HCT116 (cell line): ENCODE results near the gene GHDC. TPM values are rescaled to one million over a fixed set of nuclear protein-coding genes. Genes with fewer than 3 reads are reported as not detected.
"Not testable (repeated sequence)": the region's sequence is repeated elsewhere in the genome, so short reads cannot be mapped to it uniquely, and the experiment has no call there.

Experiments
- ATAC-seq: fragments of 200-7000 bp; cut with Tn5 transposase; 2 replicates; pipeline ENCODE4 v1.9.1; 2020; ENCODE audit warnings: mild to moderate bottlenecking, moderate library complexity
- BruUV-seq: library from RNA; stranded (reverse); fragments of 400-500 nt; replicated peaks from 2 replicates; lab custom pipeline; 2021; lab: Mats Ljungman, UMichigan
- CTCF ChIA-PET: fragments of 300-600 bp; sonication (Branson Sonifier 250); formaldehyde crosslinking; loops from one replicate; lab custom pipeline; 2021; ENCODE audit warnings: antibody characterized with exemption; lab: Charles Lee
- POLR2A ChIA-PET: fragments of 300-600, 350-600 bp; sonication (Branson Sonifier 250); formaldehyde crosslinking; loops from one replicate; lab custom pipeline; 2021; ENCODE audit warnings: antibody characterized with exemption; lab: Charles Lee
- RAD21 ChIA-PET, 2 experiments: fragments of 300-600 bp; sonication (Branson Sonifier 250); formaldehyde crosslinking; loops; one replicate each; lab custom pipeline; 2023; ENCODE audit warnings: low total read pairs in 2 of 2; ENCODE audit not compliant: uncharacterized antibody in 2 of 2, unreplicated experiment in 2 of 2, low non-redundant PET in 1 of 2; lab: Charles Lee
- DNase-seq: peaks from one replicate; pipeline ENCODE4 v3.0.0-alpha.2; 2010; ENCODE audit warnings: low read depth, low spot score
- H2AFZ ChIP-seq: fragments of 200-600 bp; shearing (Covaris generic), sonication (generic); 2 replicates; pipeline ENCODE4 v1.6.1; 2017; ENCODE audit warnings: low read depth, mixed run types, mixed read lengths, antibody characterized with exemption, low read length; ENCODE audit not compliant: poor library complexity, severe bottlenecking
- H3K27ac ChIP-seq: 2 replicates; pipeline ENCODE4 v1.5.1; 2012; ENCODE audit warnings: low read depth, low read length
- H3K27me3 ChIP-seq: fragments of 200-600 bp; sonication (generic); 2 replicates; pipeline ENCODE4 v1.6.1; 2016; ENCODE audit warnings: mixed run types, low read length, mixed read lengths; ENCODE audit not compliant: insufficient read depth
- H3K36me3 ChIP-seq, 2 experiments: fragments of 200-500 bp in 1 of 2; fragments of 200-600 bp in 1 of 2; sonication (Bioruptor generic) in 1 of 2; sonication (generic) in 1 of 2; 2 replicates each; pipeline versions ENCODE4 v1.5.1 to v1.6.1; 2014 to 2016; ENCODE audit warnings: low read length in 2 of 2, inconsistent platforms in 1 of 2, mixed read lengths in 1 of 2, mixed run types in 1 of 2; ENCODE audit not compliant: insufficient read depth in 2 of 2, control insufficient read depth in 1 of 2
- H3K4me1 ChIP-seq, 2 experiments: fragments of 200-600 bp in 1 of 2; sonication (generic) in 1 of 2; 2 replicates each; pipeline versions ENCODE4 v1.5.1 to v1.6.1; 2012 to 2017; ENCODE audit warnings: low read length in 2 of 2, inconsistent platforms in 1 of 2, mild to moderate bottlenecking in 1 of 2, mixed read lengths in 1 of 2, mixed run types in 1 of 2, moderate library complexity in 1 of 2; ENCODE audit not compliant: insufficient read depth in 2 of 2, control insufficient read depth in 1 of 2
- H3K4me2 ChIP-seq: fragments of 200-600 bp; sonication (generic); 2 replicates; pipeline ENCODE4 v1.6.1; 2017; ENCODE audit warnings: mixed run types, low read length, mixed read lengths
- H3K4me3 ChIP-seq, 2 experiments: fragments of 200-600 bp in 1 of 2; sonication (generic) in 1 of 2; replicated peaks in 1 of 2; 2 replicates each; pipeline ENCODE4 v1.5.1; 2011 to 2016; ENCODE audit warnings: low read length in 2 of 2, control low read depth in 1 of 2, low read depth in 1 of 2, mild to moderate bottlenecking in 1 of 2, mixed read lengths in 1 of 2, mixed run types in 1 of 2
- H3K79me2 ChIP-seq: fragments of 200-600 bp; sonication (generic); 2 replicates; pipeline ENCODE4 v1.6.1; 2017; ENCODE audit warnings: mild to moderate bottlenecking, mixed run types, low read length, moderate library complexity, mixed read lengths; ENCODE audit not compliant: insufficient read depth
- H3K9ac ChIP-seq: fragments of 200-600 bp; sonication (generic); 2 replicates; pipeline ENCODE4 v1.6.1; 2016; ENCODE audit warnings: low read length, mixed read lengths
- H3K9me2 ChIP-seq: fragments of 200-600 bp; sonication (generic), shearing (Covaris generic); 2 replicates; pipeline ENCODE4 v1.6.1; 2017; ENCODE audit warnings: mixed run types, mild to moderate bottlenecking, moderate library complexity; ENCODE audit not compliant: insufficient read depth
- H3K9me3 ChIP-seq, 2 experiments: fragments of 200-500 bp in 1 of 2; fragments of 200-600 bp in 1 of 2; sonication (Bioruptor generic) in 1 of 2; sonication (generic) in 1 of 2; 2 replicates each; pipeline ENCODE4 v1.6.1; 2014 to 2017; ENCODE audit warnings: low read length in 2 of 2, mixed read lengths in 2 of 2, inconsistent platforms in 1 of 2, low read depth in 1 of 2, mild to moderate bottlenecking in 1 of 2, mixed run types in 1 of 2, moderate library complexity in 1 of 2; ENCODE audit not compliant: control insufficient read depth in 1 of 2, insufficient read depth in 1 of 2
- H4K20me1 ChIP-seq: fragments of 200-600 bp; sonication (generic), shearing (Covaris generic); 2 replicates; pipeline ENCODE4 v1.6.1; 2017; ENCODE audit warnings: mixed run types, mild to moderate bottlenecking, moderate library complexity; ENCODE audit not compliant: insufficient read depth
- CBX3 ChIP-seq: IDR thresholded peaks from 2 replicates; pipeline ENCODE4 v1.6.1; 2012; ENCODE audit warnings: low read depth
- CEBPB ChIP-seq: IDR thresholded peaks from 2 replicates; pipeline ENCODE4 v1.6.1; 2012; ENCODE audit warnings: low read depth
- EGR1 ChIP-seq: IDR thresholded peaks from 2 replicates; pipeline ENCODE4 v1.6.1; 2012; ENCODE audit warnings: low read depth
- ELF1 ChIP-seq: IDR thresholded peaks from 2 replicates; pipeline ENCODE4 v1.6.1; 2012; ENCODE audit warnings: low read depth, borderline replicate concordance
- FOSL1 ChIP-seq: IDR thresholded peaks from 2 replicates; pipeline ENCODE4 v1.6.1; 2012; ENCODE audit warnings: low read depth
- RAD21 ChIP-seq: IDR thresholded peaks from 2 replicates; pipeline ENCODE4 v1.6.1; 2012; ENCODE audit warnings: low read depth, mild to moderate bottlenecking
- YY1 ChIP-seq: IDR thresholded peaks from 2 replicates; pipeline ENCODE4 v1.6.1; 2011; ENCODE audit warnings: low read length, low read depth, moderate library complexity, mild to moderate bottlenecking; ENCODE audit not compliant: insufficient replicate concordance; ENCODE audit errors: extremely low read depth
- ZFX ChIP-seq: fragments of 450-650 bp; IDR thresholded peaks from 2 replicates; pipeline ENCODE4 v1.6.1; 2017
- intact Hi-C: fragments of 100-400 bp; cut with micrococcal nuclease; formaldehyde crosslinking; loops from 2 replicates; pipeline ENCODE4 v1.10.0; 2022
- total RNA-seq: library from RNA; stranded (reverse); gene quantifications from one replicate; pipeline ENCODE4 v1.2.1, GENCODE V29; 2021; ENCODE audit not compliant: unreplicated experiment
- TF ChIP-seq, protein P1 (sequence below): IDR thresholded peaks from 2 replicates; pipeline ENCODE4 v1.6.1; 2012; ENCODE audit warnings: low read depth
- TF ChIP-seq, protein P2 (sequence below), 3 experiments: fragments of 200-600 bp in 1 of 3; sonication (generic) in 1 of 3; IDR thresholded peaks in 2 of 3; conservative IDR thresholded peaks in 1 of 3; 2 replicates each; pipeline ENCODE4 v1.5.1; 2012 to 2017; ENCODE audit warnings: low read depth in 2 of 3, low read length in 2 of 3, antibody characterized with exemption in 1 of 3, borderline replicate concordance in 1 of 3, control low read depth in 1 of 3, mild to moderate bottlenecking in 1 of 3, mixed read lengths in 1 of 3, mixed run types in 1 of 3, moderate library complexity in 1 of 3; ENCODE audit not compliant: insufficient read depth in 1 of 3
- TF ChIP-seq, protein P3 (sequence below): IDR thresholded peaks from 2 replicates; pipeline ENCODE4 v1.6.1; 2012
- TF ChIP-seq, protein P4 (sequence below): IDR thresholded peaks from 2 replicates; pipeline ENCODE4 v1.6.1; 2012

GHDC gene
- total RNA-seq, 1 experiment from 2014 or later: 13.2 TPM

DNA sequence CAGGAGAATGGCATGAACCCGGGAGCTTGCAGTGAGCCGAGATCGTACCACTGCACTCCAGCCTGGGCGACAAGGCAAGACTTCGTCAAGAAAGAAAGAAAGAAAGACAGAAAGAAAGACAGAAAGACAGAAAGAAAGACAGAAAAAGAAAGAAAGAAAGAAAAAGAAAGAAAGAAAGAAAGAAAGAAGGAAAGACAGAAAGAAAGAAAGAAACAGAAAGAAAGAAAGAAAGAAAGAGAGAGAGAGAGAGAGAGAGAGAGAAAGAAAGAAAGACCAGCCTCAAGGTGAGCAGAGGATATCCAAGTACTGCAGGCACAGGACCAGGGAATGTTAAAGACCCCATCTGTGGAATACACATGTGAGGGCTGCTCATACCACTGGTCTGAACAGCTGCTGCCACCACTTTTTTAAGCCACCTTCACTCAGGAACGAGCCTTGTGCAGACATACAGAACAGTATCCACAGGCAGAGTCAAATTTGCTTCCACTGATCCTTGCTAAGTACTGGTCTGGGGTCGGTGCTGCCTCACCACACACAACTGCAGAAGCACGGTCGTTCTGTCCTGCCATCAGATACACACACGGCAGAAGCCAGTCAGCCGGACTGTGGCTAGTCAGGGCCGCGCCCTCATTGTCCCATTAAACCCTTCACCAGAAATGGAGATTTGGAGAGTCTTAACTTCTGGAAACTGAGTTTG, 47.2 kb downstream of the GHDC start:
- TF ChIP-seq, protein P1, sequence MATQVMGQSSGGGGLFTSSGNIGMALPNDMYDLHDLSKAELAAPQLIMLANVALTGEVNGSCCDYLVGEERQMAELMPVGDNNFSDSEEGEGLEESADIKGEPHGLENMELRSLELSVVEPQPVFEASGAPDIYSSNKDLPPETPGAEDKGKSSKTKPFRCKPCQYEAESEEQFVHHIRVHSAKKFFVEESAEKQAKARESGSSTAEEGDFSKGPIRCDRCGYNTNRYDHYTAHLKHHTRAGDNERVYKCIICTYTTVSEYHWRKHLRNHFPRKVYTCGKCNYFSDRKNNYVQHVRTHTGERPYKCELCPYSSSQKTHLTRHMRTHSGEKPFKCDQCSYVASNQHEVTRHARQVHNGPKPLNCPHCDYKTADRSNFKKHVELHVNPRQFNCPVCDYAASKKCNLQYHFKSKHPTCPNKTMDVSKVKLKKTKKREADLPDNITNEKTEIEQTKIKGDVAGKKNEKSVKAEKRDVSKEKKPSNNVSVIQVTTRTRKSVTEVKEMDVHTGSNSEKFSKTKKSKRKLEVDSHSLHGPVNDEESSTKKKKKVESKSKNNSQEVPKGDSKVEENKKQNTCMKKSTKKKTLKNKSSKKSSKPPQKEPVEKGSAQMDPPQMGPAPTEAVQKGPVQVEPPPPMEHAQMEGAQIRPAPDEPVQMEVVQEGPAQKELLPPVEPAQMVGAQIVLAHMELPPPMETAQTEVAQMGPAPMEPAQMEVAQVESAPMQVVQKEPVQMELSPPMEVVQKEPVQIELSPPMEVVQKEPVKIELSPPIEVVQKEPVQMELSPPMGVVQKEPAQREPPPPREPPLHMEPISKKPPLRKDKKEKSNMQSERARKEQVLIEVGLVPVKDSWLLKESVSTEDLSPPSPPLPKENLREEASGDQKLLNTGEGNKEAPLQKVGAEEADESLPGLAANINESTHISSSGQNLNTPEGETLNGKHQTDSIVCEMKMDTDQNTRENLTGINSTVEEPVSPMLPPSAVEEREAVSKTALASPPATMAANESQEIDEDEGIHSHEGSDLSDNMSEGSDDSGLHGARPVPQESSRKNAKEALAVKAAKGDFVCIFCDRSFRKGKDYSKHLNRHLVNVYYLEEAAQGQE: no peak
- TF ChIP-seq CBX3 (no peak), EGR1 (no peak), YY1 (no peak), FOSL1 (no peak), RAD21 (no peak), ZFX (no peak), CEBPB (no peak), ELF1 (no peak)
- TF ChIP-seq, protein P2, sequence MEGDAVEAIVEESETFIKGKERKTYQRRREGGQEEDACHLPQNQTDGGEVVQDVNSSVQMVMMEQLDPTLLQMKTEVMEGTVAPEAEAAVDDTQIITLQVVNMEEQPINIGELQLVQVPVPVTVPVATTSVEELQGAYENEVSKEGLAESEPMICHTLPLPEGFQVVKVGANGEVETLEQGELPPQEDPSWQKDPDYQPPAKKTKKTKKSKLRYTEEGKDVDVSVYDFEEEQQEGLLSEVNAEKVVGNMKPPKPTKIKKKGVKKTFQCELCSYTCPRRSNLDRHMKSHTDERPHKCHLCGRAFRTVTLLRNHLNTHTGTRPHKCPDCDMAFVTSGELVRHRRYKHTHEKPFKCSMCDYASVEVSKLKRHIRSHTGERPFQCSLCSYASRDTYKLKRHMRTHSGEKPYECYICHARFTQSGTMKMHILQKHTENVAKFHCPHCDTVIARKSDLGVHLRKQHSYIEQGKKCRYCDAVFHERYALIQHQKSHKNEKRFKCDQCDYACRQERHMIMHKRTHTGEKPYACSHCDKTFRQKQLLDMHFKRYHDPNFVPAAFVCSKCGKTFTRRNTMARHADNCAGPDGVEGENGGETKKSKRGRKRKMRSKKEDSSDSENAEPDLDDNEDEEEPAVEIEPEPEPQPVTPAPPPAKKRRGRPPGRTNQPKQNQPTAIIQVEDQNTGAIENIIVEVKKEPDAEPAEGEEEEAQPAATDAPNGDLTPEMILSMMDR (IDR thresholded peaks at IDR 0.05 in 2 of 3, conservative IDR thresholded peaks at IDR 0.05 in 1 of 3; ENCODE audit: borderline replicate concordance in 1 of 3, insufficient read depth in 1 of 3, low read depth in 2 of 3, low read length in 2 of 3): no peak
- TF ChIP-seq, protein P3, sequence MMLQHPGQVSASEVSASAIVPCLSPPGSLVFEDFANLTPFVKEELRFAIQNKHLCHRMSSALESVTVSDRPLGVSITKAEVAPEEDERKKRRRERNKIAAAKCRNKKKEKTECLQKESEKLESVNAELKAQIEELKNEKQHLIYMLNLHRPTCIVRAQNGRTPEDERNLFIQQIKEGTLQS: no peak
- TF ChIP-seq, protein P4, sequence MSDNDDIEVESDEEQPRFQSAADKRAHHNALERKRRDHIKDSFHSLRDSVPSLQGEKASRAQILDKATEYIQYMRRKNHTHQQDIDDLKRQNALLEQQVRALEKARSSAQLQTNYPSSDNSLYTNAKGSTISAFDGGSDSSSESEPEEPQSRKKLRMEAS: no peak
- TF ChIP-seq, all 23 proteins: peak for 0
- H3K9me2 ChIP-seq: no peaks in the 10 kb centered on the region
- no peak overlapping the region for H2AFZ ChIP-seq
- peaks cover 81% of the 10 kb centered on the region for H3K79me2 ChIP-seq
- H3K9ac ChIP-seq: no peak overlapping the region
- no peaks in the 10 kb centered on the region for H3K27me3 ChIP-seq
- H3K36me3 ChIP-seq: peaks cover 4 to 16% of the 10 kb centered on the region in 2 experiments; a peak in 3 of 4 replicates
- no peaks in the 10 kb centered on the region for H4K20me1 ChIP-seq
- intact Hi-C loops: no loop called here
- ChIA-PET CTCF (no interaction called here), RAD21 (interaction anchor here in 1 of 2 experiments (0.7 kb wide), 1 partner anchor 118 kb away, joined by 3 read pairs; no protein-coding TSS in a partner anchor), POLR2A (no interaction called here)
- H3K9me3 ChIP-seq: no peaks in the 10 kb centered on the region
- DNase-seq (no peak), ATAC-seq (no peak)
- H3K4me1 ChIP-seq: no peaks in the 10 kb centered on the region
- no peak overlapping the region for H3K27ac ChIP-seq
- BruUV-seq: no TSS peak
- no peak overlapping the region for H3K4me3 ChIP-seq
- no peak overlapping the region for H3K4me2 ChIP-seq

DNA sequence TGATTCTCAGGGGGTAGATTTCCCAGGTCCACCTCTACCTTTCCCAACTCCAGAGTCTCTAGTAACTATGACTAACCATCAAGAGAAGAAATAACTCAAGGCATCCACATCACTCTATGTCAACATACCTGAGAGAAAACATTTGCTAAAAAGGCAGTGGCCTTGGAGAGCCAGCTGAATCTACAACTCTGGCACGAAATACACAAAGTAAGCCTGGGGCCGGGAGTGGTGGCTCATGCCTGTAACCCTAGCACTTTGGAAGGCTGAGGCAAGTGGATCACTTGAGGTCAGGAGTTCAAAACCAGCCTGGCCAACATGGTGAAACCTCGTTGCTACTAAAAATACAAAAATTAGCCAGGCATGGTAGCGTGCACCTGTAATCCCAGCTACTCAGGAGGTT, 51.2 kb downstream of the GHDC start:
- ATAC-seq, H3K9me2 ChIP-seq, RAD21 ChIA-PET, H3K9me3 ChIP-seq, H3K4me2 ChIP-seq, H3K27me3 ChIP-seq, H3K4me1 ChIP-seq, intact Hi-C loops, H2AFZ ChIP-seq, H3K4me3 ChIP-seq, POLR2A ChIA-PET, H4K20me1 ChIP-seq, CTCF ChIA-PET, BruUV-seq, H3K9ac ChIP-seq, DNase-seq, H3K27ac ChIP-seq: not testable (repeated sequence)
- Histone ChIP-seq H3K36me3 (peaks cover 12 to 14% of the 10 kb centered on the region in 2 experiments; a peak in 3 of 4 replicates), H3K79me2 (peaks cover 81% of the 10 kb centered on the region)
